CD4-positive, alpha-beta T cell (primary cell): ENCODE data around the gene GPRASP1. TPM values are rescaled to one million over a fixed set of nuclear protein-coding genes. Genes with fewer than 3 reads are reported as not detected.

ENCODE experiments used
- ATAC-seq: fragments of 200-7000 bp; cut with Tn5 transposase; one replicate; pipeline ENCODE4 v1.10.0; 2022; ENCODE audit warnings: mild to moderate bottlenecking; ENCODE audit not compliant: poor library complexity
- CTCF ChIA-PET: fragments of 350-600 bp; sonication (Branson Sonifier 250); formaldehyde crosslinking; loops from one replicate; lab custom pipeline; 2021; ENCODE audit warnings: antibody characterized with exemption, inconsistent platforms; lab: Charles Lee
- POLR2A ChIA-PET: fragments of 350-600 bp; sonication (Branson Sonifier 250); formaldehyde crosslinking; loops from one replicate; lab custom pipeline; 2021; ENCODE audit warnings: antibody characterized with exemption, inconsistent platforms; lab: Charles Lee
- DNase-seq, 14 experiments: peaks; one replicate each; pipeline ENCODE4 v3.0.0-alpha.2; 2013 to 2020; ENCODE audit warnings: mixed read lengths in 2 of 14
- H3K27ac ChIP-seq, 2 donors: one replicate each; pipeline versions ENCODE4 v1.5.1 to v1.7.0; 2013; ENCODE audit warnings: low read length in 2 of 2, low read depth in 1 of 2, mild to moderate bottlenecking in 1 of 2
- H3K27me3 ChIP-seq, 2 experiments: 1 replicate in 1 of 2; 2 replicates in 1 of 2; pipeline versions ENCODE4 v1.6.1 to v1.7.0; 2013; ENCODE audit warnings: low read length in 2 of 2, control low read depth in 1 of 2, mild to moderate bottlenecking in 1 of 2, moderate library complexity in 1 of 2; ENCODE audit not compliant: insufficient read depth in 2 of 2, control insufficient read depth in 1 of 2
- H3K36me3 ChIP-seq: one replicate; pipeline ENCODE4 v1.6.1; 2013; ENCODE audit warnings: low read length, control low read depth; ENCODE audit not compliant: insufficient read depth
- H3K4me1 ChIP-seq: one replicate; pipeline ENCODE4 v1.6.1; 2013; ENCODE audit warnings: low read length, control low read depth; ENCODE audit not compliant: insufficient read depth
- H3K4me3 ChIP-seq: one replicate; pipeline ENCODE4 v1.5.1; 2013; ENCODE audit warnings: mild to moderate bottlenecking, low read length, moderate library complexity
- H3K9me3 ChIP-seq, 2 experiments: 1 replicate in 1 of 2; 2 replicates in 1 of 2; pipeline versions ENCODE4 v1.6.1 to v1.7.0; 2013; ENCODE audit warnings: low read length in 2 of 2, mild to moderate bottlenecking in 2 of 2, control low read depth in 1 of 2, moderate library complexity in 1 of 2; ENCODE audit not compliant: control insufficient read depth in 1 of 2, insufficient read depth in 1 of 2
- H3K27ac Mint-ChIP-seq: one replicate; pipeline ENCODE4 v1.8.0; 2020; ENCODE audit warnings: mixed read lengths
- H3K27me3 Mint-ChIP-seq: one replicate; pipeline ENCODE4 v1.8.0; 2021; ENCODE audit warnings: mixed read lengths
- H3K36me3 Mint-ChIP-seq: one replicate; pipeline ENCODE4 v1.8.0; 2021; ENCODE audit warnings: low read depth, mixed read lengths
- H3K4me1 Mint-ChIP-seq: one replicate; pipeline ENCODE4 v1.8.0; 2021; ENCODE audit warnings: low read depth, mixed read lengths
- H3K4me3 Mint-ChIP-seq: one replicate; pipeline ENCODE4 v1.8.0; 2020; ENCODE audit warnings: mild to moderate bottlenecking, mixed read lengths
- H3K9me3 Mint-ChIP-seq: one replicate; pipeline ENCODE4 v1.8.0; 2020; ENCODE audit warnings: mixed read lengths
- CTCF ChIP-seq: fragments of 200-600 bp; IDR thresholded peaks from one replicate; pipeline ENCODE4 v1.8.0; 2022; ENCODE audit warnings: antibody characterized with exemption, mild to moderate bottlenecking
- intact Hi-C, 2 experiments: fragments of 100-400 bp; cut with DNase I in 1 of 2; cut with micrococcal nuclease in 1 of 2; formaldehyde crosslinking; loops; one replicate each; pipeline versions ENCODE4 v1.15.1 to v1.9.0; 2023 to 2025; cut with DNase I, micrococcal nuclease
- total RNA-seq, 174 experiments: library from RNA in 2 of 174; stranded (reverse) in 2 of 174; gene quantifications; one replicate each; pipeline ENCODE4 v1.2.3 and lab custom pipeline; 2021 to 2026

The GPRASP1 gene
- total RNA-seq, 2 experiments from 2014 or later, result 103 to 104 TPM

- Histone ChIP-seq H3K9me3 (peaks cover 0 to 9% of the 10 kb centered on the region in 2 experiments), H3K36me3 (no peaks in the 10 kb centered on the region), H3K27ac (no peak overlapping the region), H3K27me3 (no peaks in the 10 kb centered on the region), H3K4me1 (no peaks in the 10 kb centered on the region), H3K4me3 (no peak overlapping the region)
- Mint-ChIP-seq H3K9me3 (peaks cover 3% of the 10 kb centered on the region), H3K27ac (no peak overlapping the region), H3K27me3 (no peaks in the 10 kb centered on the region), H3K4me1 (no peaks in the 10 kb centered on the region), H3K36me3 (peaks cover 53% of the 10 kb centered on the region), H3K4me3 (no peak overlapping the region)
- DNase-seq, result no peak
- intact Hi-C loops, result no loop called here
- ATAC-seq, result no peak
- CTCF ChIA-PET, result no interaction called here
- no peak for TF ChIP-seq CTCF
- POLR2A ChIA-PET, result no interaction called here
Measured at GRCh38 chrX:102684772-102685520, 33.7 kb downstream of the GPRASP1 start.

- intact Hi-C loops, result no loop called here
- ChIA-PET POLR2A (no interaction called here), CTCF (no interaction called here)
- ATAC-seq, result no peak
- Mint-ChIP-seq H3K4me3 (no peak overlapping the region), H3K36me3 (peaks cover 11% of the 10 kb centered on the region), H3K27me3 (no peaks in the 10 kb centered on the region), H3K27ac (no peak overlapping the region), H3K9me3 (no peaks in the 10 kb centered on the region), H3K4me1 (no peaks in the 10 kb centered on the region)
- DNase-seq, result no peak
- Histone ChIP-seq H3K27me3 (no peaks in the 10 kb centered on the region), H3K9me3 (no peaks in the 10 kb centered on the region), H3K27ac (no peak overlapping the region), H3K4me1 (no peaks in the 10 kb centered on the region), H3K36me3 (no peaks in the 10 kb centered on the region), H3K4me3 (no peak overlapping the region)
- no peak for TF ChIP-seq CTCF
Measured at GRCh38 chrX:102694749-102695148, 43.5 kb downstream of the GPRASP1 start.

GRCh38 chrX:102696306-102696705 is 45.0 kb downstream of the GPRASP1 start:
- Histone ChIP-seq H3K36me3 (no peaks in the 10 kb centered on the region), H3K4me3 (no peak overlapping the region), H3K27me3 (no peaks in the 10 kb centered on the region), H3K9me3 (no peaks in the 10 kb centered on the region), H3K27ac (no peak overlapping the region), H3K4me1 (no peaks in the 10 kb centered on the region)
- Mint-ChIP-seq H3K9me3 (no peaks in the 10 kb centered on the region), H3K4me1 (no peaks in the 10 kb centered on the region), H3K27me3 (no peaks in the 10 kb centered on the region), H3K36me3 (peaks cover 11% of the 10 kb centered on the region), H3K27ac (no peak overlapping the region), H3K4me3 (no peak overlapping the region)
- TF ChIP-seq CTCF, result no peak
- no peak for ATAC-seq
- intact Hi-C loops, result no loop called here
- DNase-seq, result no peak
- ChIA-PET CTCF (no interaction called here), POLR2A (interaction anchor here (1.3 kb wide), 1 partner anchor 9 kb away, joined by 3 read pairs; no protein-coding TSS in a partner anchor)
